ENCODE data around the gene KRTAP4-16. TPM values are rescaled to one million over a fixed set of nuclear protein-coding genes. Genes with fewer than 3 reads are reported as not detected.
"Not testable (repeated sequence)": the region's sequence is repeated elsewhere in the genome, so short reads cannot be mapped to it uniquely, and the experiment has no call there.

KRTAP4-16 gene
- polyA plus RNA-seq, 1 donor = not detected

- DNase-seq = not testable (repeated sequence)
Measured at GRCh38 chr17:41119696-41120690, 18.0 kb upstream of the KRTAP4-16 start.

GRCh38 chr17:41118721-41119120 is 16.7 kb upstream of the KRTAP4-16 start:
- DNase-seq = no peak

GRCh38 chr17:41117846-41118386 is 15.9 kb upstream of the KRTAP4-16 start, which contains the start of gene KRTAP4-11:
Gene KRTAP4-11 (minus strand): TSS chr17:41118373. CDS start chr17:41118315, 58 bp downstream.
- DNase-seq = not testable (repeated sequence)

GRCh38 chr17:41116297-41116696 is 14.3 kb upstream of the KRTAP4-16 start:
- DNase-seq = peak; percentile 1

GRCh38 chr17:41111151-41111885 is 9.3 kb upstream of the KRTAP4-16 start:
- DNase-seq = no peak

- not testable (repeated sequence) for DNase-seq
Measured at GRCh38 chr17:41108728-41109386, 6.8 kb upstream of the KRTAP4-16 start.

- no peak for DNase-seq
Measured at GRCh38 chr17:41107941-41108450, 6.0 kb upstream of the KRTAP4-16 start.

GRCh38 chr17:41105347-41105746 is 3.3 kb upstream of the KRTAP4-16 start, which contains the start of gene KRTAP4-9:
Gene KRTAP4-9 (plus strand): TSS chr17:41105389. CDS start chr17:41105389, 0 bp downstream.
- DNase-seq = not testable (repeated sequence)

GRCh38 chr17:41104386-41105038 is 2.5 kb upstream of the KRTAP4-16 start:
- not testable (repeated sequence) for DNase-seq

GRCh38 chr17:41103896-41104295 is 1.9 kb upstream of the KRTAP4-16 start:
- DNase-seq = no peak

GRCh38 chr17:41099682-41100480 is 2.1 kb downstream of the KRTAP4-16 start:
- not testable (repeated sequence) for DNase-seq

- no peak for DNase-seq
Measured at GRCh38 chr17:41098481-41098880, 3.5 kb downstream of the KRTAP4-16 start.

GRCh38 chr17:41098042-41098441 is 4.0 kb downstream of the KRTAP4-16 start, which contains the start of gene KRTAP4-8:
Gene KRTAP4-8 (minus strand): TSS chr17:41098142. CDS start chr17:41098084, 58 bp downstream.
- no peak for DNase-seq

- DNase-seq = no peak
Measured at GRCh38 chr17:41096055-41096454, 6.0 kb downstream of the KRTAP4-16 start.

GRCh38 chr17:41088760-41089352 is 13.2 kb downstream of the KRTAP4-16 start:
- not testable (repeated sequence) for DNase-seq

GRCh38 chr17:41084100-41084856 is 17.7 kb downstream of the KRTAP4-16 start, which contains the start of gene KRTAP4-7:
Gene KRTAP4-7 (plus strand): TSS chr17:41084150. CDS start chr17:41084207, 57 bp downstream.
- DNase-seq = not testable (repeated sequence)

GRCh38 chr17:41083427-41083826 is 18.6 kb downstream of the KRTAP4-16 start:
- DNase-seq = not testable (repeated sequence)

- DNase-seq = no peak
Measured at GRCh38 chr17:41082626-41083025, 19.4 kb downstream of the KRTAP4-16 start.

- DNase-seq = no peak
Measured at GRCh38 chr17:41076788-41077187, 25.2 kb downstream of the KRTAP4-16 start.
